HepG2 (cell line): ENCODE results near the gene DEDD2. TPM values are rescaled to one million over a fixed set of nuclear protein-coding genes. Genes with fewer than 3 reads are reported as not detected.

Experiments used
- CBX2 ChIP-seq, 2 experiments: fragments of 200-600 bp in 1 of 2; sonication (generic); formaldehyde crosslinking in 1 of 2; IDR thresholded peaks; 2 replicates each; pipeline versions ENCODE4 v1.7.0 to v1.8.1; 2018 to 2022; ENCODE audit warnings: low read depth in 2 of 2, low read length in 1 of 2, mild to moderate bottlenecking in 1 of 2, missing genetic modification reagents in 1 of 2
- CTCF ChIP-seq: sonication (generic); formaldehyde crosslinking; IDR thresholded peaks from 2 replicates; pipeline ENCODE4 v1.5.0; 2020; ENCODE audit warnings: mild to moderate bottlenecking, missing genetic modification reagents, moderate library complexity
- ELF1 ChIP-seq: sonication (generic); formaldehyde crosslinking; IDR thresholded peaks from 2 replicates; pipeline ENCODE4 v1.4.0; 2020; ENCODE audit warnings: missing genetic modification reagents
- HNRNPLL ChIP-seq: fragments of 200-400 bp; formaldehyde crosslinking; IDR thresholded peaks from 2 replicates; pipeline ENCODE4 v1.6.1; 2017; ENCODE audit warnings: mild to moderate bottlenecking, low read depth, low read length; ENCODE audit not compliant: poor library complexity, severe bottlenecking
- RARA ChIP-seq: IDR thresholded peaks from 2 replicates; pipeline ENCODE4 v1.6.1; 2016; ENCODE audit warnings: missing genetic modification reagents, missing compliant biosample characterization
- SP1 ChIP-seq, 2 experiments: fragments of 450-650 bp in 1 of 2; sonication (generic) in 1 of 2; formaldehyde crosslinking in 1 of 2; IDR thresholded peaks; 2 replicates each; pipeline versions ENCODE4 v1.4.0 to v1.6.1; 2016 to 2020; ENCODE audit warnings: missing genetic modification reagents in 1 of 2
- TAF1 ChIP-seq: sonication (generic); formaldehyde crosslinking; IDR thresholded peaks from 2 replicates; pipeline ENCODE4 v1.4.0; 2020; ENCODE audit warnings: missing genetic modification reagents
- ZBTB21 ChIP-seq: sonication (generic); formaldehyde crosslinking; IDR thresholded peaks from 2 replicates; pipeline ENCODE4 v1.4.0; 2020; ENCODE audit warnings: missing genetic modification reagents
- ZBTB7A ChIP-seq: sonication (generic); formaldehyde crosslinking; IDR thresholded peaks from 2 replicates; pipeline ENCODE4 v1.8.0; 2022; ENCODE audit warnings: mild to moderate bottlenecking, missing genetic modification reagents
- ZNF556 ChIP-seq: sonication (generic); formaldehyde crosslinking; IDR thresholded peaks from 2 replicates; pipeline ENCODE4 v1.4.0; 2020; ENCODE audit warnings: mild to moderate bottlenecking, missing genetic modification reagents, borderline replicate concordance
- ZNF564 ChIP-seq: sonication (generic); formaldehyde crosslinking; IDR thresholded peaks from 2 replicates; pipeline ENCODE4 v1.8.1; 2023; ENCODE audit warnings: mild to moderate bottlenecking, missing genetic modification reagents
- ZNF615 ChIP-seq: sonication (generic); formaldehyde crosslinking; IDR thresholded peaks from 2 replicates; pipeline ENCODE4 v1.5.0; 2020; ENCODE audit warnings: mild to moderate bottlenecking, missing genetic modification reagents, borderline replicate concordance
- ZNF737 ChIP-seq: sonication (generic); formaldehyde crosslinking; IDR thresholded peaks from 2 replicates; pipeline ENCODE4 v1.5.0; 2020; ENCODE audit warnings: missing genetic modification reagents, mild to moderate bottlenecking, borderline replicate concordance
- ZSCAN9 ChIP-seq: IDR thresholded peaks from 2 replicates; pipeline ENCODE4 v1.6.1; 2016; ENCODE audit warnings: borderline replicate concordance
- polyA plus RNA-seq, 8 experiments: library from polyadenylated mRNA; depleted of rRNA in 3 of 8; stranded (reverse) in 7 of 8; unstranded in 1 of 8; fragments of >200 nt; fragmentation: Illumina TruSeq in 4 of 8; extraction: Trizol in 4 of 8; gene quantifications; 2 replicates each; pipeline versions ENCODE4 v1.2.1 to v1.2.3, GENCODE V29; 2011 to 2016; ENCODE audit warnings: low read depth in 4 of 8, missing spikeins in 1 of 8, mixed read lengths in 1 of 8; ENCODE audit not compliant: insufficient read depth in 1 of 8
- total RNA-seq, 5 experiments: library from RNA; depleted of rRNA; stranded (reverse); fragments of >200 nt; fragmentation: Illumina TruSeq; extraction: Trizol; gene quantifications; 2 replicates each; pipeline ENCODE4 v1.2.3, GENCODE V29; 2016; ENCODE audit warnings: low read depth in 1 of 5
- TF ChIP-seq, protein P1 (sequence below): sonication (generic); formaldehyde crosslinking; IDR thresholded peaks from 2 replicates; pipeline ENCODE4 v1.5.0; 2020; ENCODE audit warnings: missing genetic modification reagents
- TF ChIP-seq, protein P2 (sequence below): sonication (generic); formaldehyde crosslinking; IDR thresholded peaks from 2 replicates; pipeline ENCODE4 v1.8.0; 2022; ENCODE audit warnings: mild to moderate bottlenecking, missing genetic modification reagents, moderate library complexity
- TF ChIP-seq, protein P3 (sequence below): sonication (generic); formaldehyde crosslinking; conservative IDR thresholded peaks from 2 replicates; pipeline ENCODE4 v1.4.0; 2020; ENCODE audit warnings: mild to moderate bottlenecking, missing genetic modification reagents, moderate library complexity

Gene DEDD2
- total and polyA plus RNA-seq, 2 of the 13 experiments (the other 11 are each of a cell fraction or from before 2014, with no cell fraction given), result 19.2 to 24.7 TPM

DNA sequence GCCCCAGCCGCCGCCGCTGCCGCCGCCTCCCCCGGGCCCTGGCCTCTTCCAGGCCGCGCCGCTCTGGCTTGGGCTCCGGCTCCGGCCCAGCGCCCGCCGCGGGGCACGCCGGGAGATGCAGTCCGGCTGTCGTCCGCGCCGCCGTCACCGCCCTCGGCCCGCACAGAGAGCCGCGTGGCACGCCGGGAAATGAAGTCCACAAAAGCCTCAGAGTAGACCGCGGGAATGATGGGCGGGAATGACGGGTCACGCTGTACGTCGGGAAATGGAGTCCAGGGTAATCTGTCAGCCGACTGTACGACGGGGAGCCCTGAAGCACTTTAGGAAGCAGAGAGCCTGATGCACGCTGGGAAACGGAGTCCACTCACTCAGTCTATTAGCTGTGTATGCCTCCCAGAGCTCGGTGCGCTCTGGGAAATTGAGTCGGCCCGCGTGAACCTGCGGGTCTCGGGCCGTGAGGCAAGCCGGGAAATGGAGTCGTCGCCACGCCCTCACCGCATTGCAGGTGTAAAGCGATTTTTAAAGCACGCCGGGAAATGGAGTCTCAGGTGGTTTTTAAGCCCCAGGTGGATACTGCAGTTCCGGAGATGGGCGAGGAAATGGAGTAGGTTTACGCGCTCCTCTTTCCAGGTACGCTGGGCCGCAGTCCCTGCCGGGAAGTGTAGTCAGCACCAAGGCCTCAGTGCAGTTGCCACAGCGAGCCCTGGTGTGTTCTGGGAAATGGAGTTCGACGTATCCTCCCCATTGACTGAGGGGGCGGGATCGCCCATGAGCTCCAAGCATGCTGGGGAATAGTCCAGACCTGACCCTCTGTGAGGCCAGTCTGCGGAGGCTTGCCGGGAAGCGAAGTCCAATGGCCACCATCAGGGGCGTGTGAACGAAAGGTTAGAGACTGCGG is 25.3 kb upstream of the DEDD2 start, which contains the start of gene GSK3A (continued):
- TF ChIP-seq, protein P1, sequence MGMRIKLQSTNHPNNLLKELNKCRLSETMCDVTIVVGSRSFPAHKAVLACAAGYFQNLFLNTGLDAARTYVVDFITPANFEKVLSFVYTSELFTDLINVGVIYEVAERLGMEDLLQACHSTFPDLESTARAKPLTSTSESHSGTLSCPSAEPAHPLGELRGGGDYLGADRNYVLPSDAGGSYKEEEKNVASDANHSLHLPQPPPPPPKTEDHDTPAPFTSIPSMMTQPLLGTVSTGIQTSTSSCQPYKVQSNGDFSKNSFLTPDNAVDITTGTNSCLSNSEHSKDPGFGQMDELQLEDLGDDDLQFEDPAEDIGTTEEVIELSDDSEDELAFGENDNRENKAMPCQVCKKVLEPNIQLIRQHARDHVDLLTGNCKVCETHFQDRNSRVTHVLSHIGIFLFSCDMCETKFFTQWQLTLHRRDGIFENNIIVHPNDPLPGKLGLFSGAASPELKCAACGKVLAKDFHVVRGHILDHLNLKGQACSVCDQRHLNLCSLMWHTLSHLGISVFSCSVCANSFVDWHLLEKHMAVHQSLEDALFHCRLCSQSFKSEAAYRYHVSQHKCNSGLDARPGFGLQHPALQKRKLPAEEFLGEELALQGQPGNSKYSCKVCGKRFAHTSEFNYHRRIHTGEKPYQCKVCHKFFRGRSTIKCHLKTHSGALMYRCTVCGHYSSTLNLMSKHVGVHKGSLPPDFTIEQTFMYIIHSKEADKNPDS (CRISPR knock-in tag), result no peak
- TF ChIP-seq ELF1 (CRISPR knock-in tag), result peak; percentile 95
- TF ChIP-seq RARA (CRISPR knock-in tag), result peak; percentile 66
- peak; percentile 72 for TF ChIP-seq TAF1 (CRISPR knock-in tag)
- TF ChIP-seq ZNF615, result no peak
- peak; percentile 32; the same call in 1 of the 2 replicates for TF ChIP-seq ZBTB7A
- peak; percentile 70; the same call in 1 of the 2 replicates for TF ChIP-seq ZNF564 (CRISPR knock-in tag)
- TF ChIP-seq SP1 (IDR thresholded peaks at IDR 0.05), result no peak
- TF ChIP-seq SP1 (CRISPR knock-in tag; IDR thresholded peaks at IDR 0.05), result peak; percentile 77
- TF ChIP-seq ZNF737 (CRISPR knock-in tag), result 0 out of 2 replicates have a peak, but pooled peaks have one; percentile 30
- no peak for TF ChIP-seq ZNF556 (CRISPR knock-in tag)
- TF ChIP-seq, protein P2, sequence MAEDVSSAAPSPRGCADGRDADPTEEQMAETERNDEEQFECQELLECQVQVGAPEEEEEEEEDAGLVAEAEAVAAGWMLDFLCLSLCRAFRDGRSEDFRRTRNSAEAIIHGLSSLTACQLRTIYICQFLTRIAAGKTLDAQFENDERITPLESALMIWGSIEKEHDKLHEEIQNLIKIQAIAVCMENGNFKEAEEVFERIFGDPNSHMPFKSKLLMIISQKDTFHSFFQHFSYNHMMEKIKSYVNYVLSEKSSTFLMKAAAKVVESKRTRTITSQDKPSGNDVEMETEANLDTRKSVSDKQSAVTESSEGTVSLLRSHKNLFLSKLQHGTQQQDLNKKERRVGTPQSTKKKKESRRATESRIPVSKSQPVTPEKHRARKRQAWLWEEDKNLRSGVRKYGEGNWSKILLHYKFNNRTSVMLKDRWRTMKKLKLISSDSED (CRISPR knock-in tag), result no peak
- TF ChIP-seq HNRNPLL, result peak; percentile 97
- no peak for TF ChIP-seq ZBTB21 (CRISPR knock-in tag)
- peak; percentile 28 for TF ChIP-seq CTCF (CRISPR knock-in tag)
- TF ChIP-seq, protein P3, sequence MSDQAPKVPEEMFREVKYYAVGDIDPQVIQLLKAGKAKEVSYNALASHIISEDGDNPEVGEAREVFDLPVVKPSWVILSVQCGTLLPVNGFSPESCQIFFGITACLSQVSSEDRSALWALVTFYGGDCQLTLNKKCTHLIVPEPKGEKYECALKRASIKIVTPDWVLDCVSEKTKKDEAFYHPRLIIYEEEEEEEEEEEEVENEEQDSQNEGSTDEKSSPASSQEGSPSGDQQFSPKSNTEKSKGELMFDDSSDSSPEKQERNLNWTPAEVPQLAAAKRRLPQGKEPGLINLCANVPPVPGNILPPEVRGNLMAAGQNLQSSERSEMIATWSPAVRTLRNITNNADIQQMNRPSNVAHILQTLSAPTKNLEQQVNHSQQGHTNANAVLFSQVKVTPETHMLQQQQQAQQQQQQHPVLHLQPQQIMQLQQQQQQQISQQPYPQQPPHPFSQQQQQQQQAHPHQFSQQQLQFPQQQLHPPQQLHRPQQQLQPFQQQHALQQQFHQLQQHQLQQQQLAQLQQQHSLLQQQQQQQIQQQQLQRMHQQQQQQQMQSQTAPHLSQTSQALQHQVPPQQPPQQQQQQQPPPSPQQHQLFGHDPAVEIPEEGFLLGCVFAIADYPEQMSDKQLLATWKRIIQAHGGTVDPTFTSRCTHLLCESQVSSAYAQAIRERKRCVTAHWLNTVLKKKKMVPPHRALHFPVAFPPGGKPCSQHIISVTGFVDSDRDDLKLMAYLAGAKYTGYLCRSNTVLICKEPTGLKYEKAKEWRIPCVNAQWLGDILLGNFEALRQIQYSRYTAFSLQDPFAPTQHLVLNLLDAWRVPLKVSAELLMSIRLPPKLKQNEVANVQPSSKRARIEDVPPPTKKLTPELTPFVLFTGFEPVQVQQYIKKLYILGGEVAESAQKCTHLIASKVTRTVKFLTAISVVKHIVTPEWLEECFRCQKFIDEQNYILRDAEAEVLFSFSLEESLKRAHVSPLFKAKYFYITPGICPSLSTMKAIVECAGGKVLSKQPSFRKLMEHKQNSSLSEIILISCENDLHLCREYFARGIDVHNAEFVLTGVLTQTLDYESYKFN, result peak; percentile 50
- peak; percentile 81 for TF ChIP-seq ZSCAN9 (CRISPR knock-in tag)
- no peak for TF ChIP-seq CBX2 (IDR thresholded peaks at IDR 0.05; ENCODE audit: low read depth, low read length)
- TF ChIP-seq CBX2 (CRISPR knock-in tag; IDR thresholded peaks at IDR 0.05; ENCODE audit: low read depth), result 0 out of 2 replicates have a peak, but pooled peaks have one; percentile 65
